GM23338 (cell line): ENCODE results near the gene OST4.

Experiments used
- CREB1 ChIP-seq: fragments of 250-450 bp; sonication (Bioruptor Pico); IDR thresholded peaks from 2 replicates; pipeline ENCODE4 v1.5.0; 2020; ENCODE audit warnings: low read depth, mild to moderate bottlenecking, moderate library complexity
- EZH2 ChIP-seq: fragments of 200-600 bp; sonication (generic); IDR thresholded peaks from one replicate; pipeline ENCODE4 v1.8.0; 2017; ENCODE audit warnings: antibody characterized with exemption, mild to moderate bottlenecking, low read depth; ENCODE audit not compliant: unreplicated experiment
- EZH2phosphoT487 ChIP-seq: fragments of 200-600 bp; sonication (generic); IDR thresholded peaks from one replicate; pipeline ENCODE4 v1.8.1; 2018; ENCODE audit warnings: antibody characterized with exemption; ENCODE audit not compliant: unreplicated experiment
- JUNB ChIP-seq: IDR thresholded peaks from one replicate; pipeline ENCODE4 v1.6.1; 2016; ENCODE audit warnings: antibody characterized with exemption; ENCODE audit not compliant: unreplicated experiment
- POLR2AphosphoS5 ChIP-seq: IDR thresholded peaks from 2 replicates; pipeline ENCODE4 v1.6.1; 2016; ENCODE audit warnings: antibody characterized with exemption, low read depth
- TF ChIP-seq, protein P1 (sequence below), 2 experiments: fragments of 200-600 bp in 1 of 2; sonication (generic) in 1 of 2; conservative IDR thresholded peaks; 2 replicates each; pipeline versions ENCODE4 v1.5.1 to v1.6.1; 2016 to 2017; ENCODE audit warnings: antibody characterized with exemption in 2 of 2, low read depth in 2 of 2, mild to moderate bottlenecking in 2 of 2, moderate library complexity in 1 of 2
- TF ChIP-seq, protein P2 (sequence below): IDR thresholded peaks from one replicate; pipeline ENCODE4 v1.6.1; 2018; ENCODE audit warnings: antibody characterized with exemption; ENCODE audit not compliant: unreplicated experiment
- TF ChIP-seq, protein P3 (sequence below): IDR thresholded peaks from 2 replicates; pipeline ENCODE4 v1.6.1; 2016; ENCODE audit warnings: antibody characterized with exemption

DNA sequence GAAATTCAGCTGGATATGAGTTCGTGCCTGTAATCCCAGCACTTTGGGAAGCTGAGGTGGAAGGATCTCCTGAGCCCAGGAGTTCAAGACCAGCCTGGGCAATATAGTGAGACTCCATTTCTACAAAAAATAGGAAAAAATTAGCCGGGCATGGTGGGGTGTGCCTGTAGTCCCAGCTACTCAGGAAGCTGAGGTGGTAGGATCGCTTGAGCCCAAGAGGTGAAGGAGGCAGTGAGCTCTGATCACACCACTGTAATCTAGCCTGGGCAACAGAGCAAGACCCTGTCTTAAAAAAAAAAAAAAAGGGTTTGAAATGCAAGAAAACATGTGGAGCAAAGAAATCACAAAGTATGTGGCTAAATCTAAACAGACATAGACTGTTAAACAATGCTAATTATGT lies 37.6 kb upstream of the OST4 start:
- no peak for TF ChIP-seq EZH2
- TF ChIP-seq POLR2AphosphoS5 = no peak
- TF ChIP-seq EZH2phosphoT487 = no peak
- TF ChIP-seq, protein P1, sequence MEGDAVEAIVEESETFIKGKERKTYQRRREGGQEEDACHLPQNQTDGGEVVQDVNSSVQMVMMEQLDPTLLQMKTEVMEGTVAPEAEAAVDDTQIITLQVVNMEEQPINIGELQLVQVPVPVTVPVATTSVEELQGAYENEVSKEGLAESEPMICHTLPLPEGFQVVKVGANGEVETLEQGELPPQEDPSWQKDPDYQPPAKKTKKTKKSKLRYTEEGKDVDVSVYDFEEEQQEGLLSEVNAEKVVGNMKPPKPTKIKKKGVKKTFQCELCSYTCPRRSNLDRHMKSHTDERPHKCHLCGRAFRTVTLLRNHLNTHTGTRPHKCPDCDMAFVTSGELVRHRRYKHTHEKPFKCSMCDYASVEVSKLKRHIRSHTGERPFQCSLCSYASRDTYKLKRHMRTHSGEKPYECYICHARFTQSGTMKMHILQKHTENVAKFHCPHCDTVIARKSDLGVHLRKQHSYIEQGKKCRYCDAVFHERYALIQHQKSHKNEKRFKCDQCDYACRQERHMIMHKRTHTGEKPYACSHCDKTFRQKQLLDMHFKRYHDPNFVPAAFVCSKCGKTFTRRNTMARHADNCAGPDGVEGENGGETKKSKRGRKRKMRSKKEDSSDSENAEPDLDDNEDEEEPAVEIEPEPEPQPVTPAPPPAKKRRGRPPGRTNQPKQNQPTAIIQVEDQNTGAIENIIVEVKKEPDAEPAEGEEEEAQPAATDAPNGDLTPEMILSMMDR (conservative IDR thresholded peaks at IDR 0.05; ENCODE audit: low read depth in 2 of 2) = no peak
- TF ChIP-seq, protein P2, sequence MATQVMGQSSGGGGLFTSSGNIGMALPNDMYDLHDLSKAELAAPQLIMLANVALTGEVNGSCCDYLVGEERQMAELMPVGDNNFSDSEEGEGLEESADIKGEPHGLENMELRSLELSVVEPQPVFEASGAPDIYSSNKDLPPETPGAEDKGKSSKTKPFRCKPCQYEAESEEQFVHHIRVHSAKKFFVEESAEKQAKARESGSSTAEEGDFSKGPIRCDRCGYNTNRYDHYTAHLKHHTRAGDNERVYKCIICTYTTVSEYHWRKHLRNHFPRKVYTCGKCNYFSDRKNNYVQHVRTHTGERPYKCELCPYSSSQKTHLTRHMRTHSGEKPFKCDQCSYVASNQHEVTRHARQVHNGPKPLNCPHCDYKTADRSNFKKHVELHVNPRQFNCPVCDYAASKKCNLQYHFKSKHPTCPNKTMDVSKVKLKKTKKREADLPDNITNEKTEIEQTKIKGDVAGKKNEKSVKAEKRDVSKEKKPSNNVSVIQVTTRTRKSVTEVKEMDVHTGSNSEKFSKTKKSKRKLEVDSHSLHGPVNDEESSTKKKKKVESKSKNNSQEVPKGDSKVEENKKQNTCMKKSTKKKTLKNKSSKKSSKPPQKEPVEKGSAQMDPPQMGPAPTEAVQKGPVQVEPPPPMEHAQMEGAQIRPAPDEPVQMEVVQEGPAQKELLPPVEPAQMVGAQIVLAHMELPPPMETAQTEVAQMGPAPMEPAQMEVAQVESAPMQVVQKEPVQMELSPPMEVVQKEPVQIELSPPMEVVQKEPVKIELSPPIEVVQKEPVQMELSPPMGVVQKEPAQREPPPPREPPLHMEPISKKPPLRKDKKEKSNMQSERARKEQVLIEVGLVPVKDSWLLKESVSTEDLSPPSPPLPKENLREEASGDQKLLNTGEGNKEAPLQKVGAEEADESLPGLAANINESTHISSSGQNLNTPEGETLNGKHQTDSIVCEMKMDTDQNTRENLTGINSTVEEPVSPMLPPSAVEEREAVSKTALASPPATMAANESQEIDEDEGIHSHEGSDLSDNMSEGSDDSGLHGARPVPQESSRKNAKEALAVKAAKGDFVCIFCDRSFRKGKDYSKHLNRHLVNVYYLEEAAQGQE = no peak
- TF ChIP-seq CREB1 = no peak
- TF ChIP-seq JUNB = no peak
- TF ChIP-seq, protein P3, sequence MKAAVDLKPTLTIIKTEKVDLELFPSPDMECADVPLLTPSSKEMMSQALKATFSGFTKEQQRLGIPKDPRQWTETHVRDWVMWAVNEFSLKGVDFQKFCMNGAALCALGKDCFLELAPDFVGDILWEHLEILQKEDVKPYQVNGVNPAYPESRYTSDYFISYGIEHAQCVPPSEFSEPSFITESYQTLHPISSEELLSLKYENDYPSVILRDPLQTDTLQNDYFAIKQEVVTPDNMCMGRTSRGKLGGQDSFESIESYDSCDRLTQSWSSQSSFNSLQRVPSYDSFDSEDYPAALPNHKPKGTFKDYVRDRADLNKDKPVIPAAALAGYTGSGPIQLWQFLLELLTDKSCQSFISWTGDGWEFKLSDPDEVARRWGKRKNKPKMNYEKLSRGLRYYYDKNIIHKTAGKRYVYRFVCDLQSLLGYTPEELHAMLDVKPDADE = no peak
